Nephron progenitor cell (in vitro differentiated cells): ENCODE results near the gene SLMAP.

Experiments
- DNase-seq: peaks from one replicate; pipeline ENCODE4 v3.0.0; 2021
- H3K27ac Mint-ChIP-seq: 2 replicates; pipeline ENCODE4 v1.8.0; 2021; ENCODE audit warnings: mild to moderate bottlenecking, moderate library complexity, mixed read lengths
- H3K27me3 Mint-ChIP-seq: 2 replicates; pipeline ENCODE4 v1.8.0; 2021; ENCODE audit warnings: mild to moderate bottlenecking, low read depth, mixed read lengths; ENCODE audit not compliant: poor library complexity
- H3K36me3 Mint-ChIP-seq: 2 replicates; pipeline ENCODE4 v1.8.0; 2021; ENCODE audit warnings: low read depth, mixed read lengths
- H3K4me1 Mint-ChIP-seq: 2 replicates; pipeline ENCODE4 v1.8.0; 2021; ENCODE audit warnings: mixed read lengths
- H3K4me3 Mint-ChIP-seq: 2 replicates; pipeline ENCODE4 v1.8.0; 2021; ENCODE audit warnings: mild to moderate bottlenecking, moderate library complexity, mixed read lengths
- H3K9me3 Mint-ChIP-seq: 2 replicates; pipeline ENCODE4 v1.8.0; 2021; ENCODE audit warnings: mild to moderate bottlenecking, moderate library complexity, mixed read lengths
- CTCF ChIP-seq: fragments of 200-600 bp; sonication (generic); IDR thresholded peaks from 2 replicates; pipeline ENCODE4 v1.5.0; 2021; ENCODE audit warnings: antibody characterized with exemption

SLMAP gene

GRCh38 chr3:57890874-57891273, 134.8 kb downstream of the SLMAP start:
- DNase-seq = no peak
- Mint-ChIP-seq H3K27me3 (no peaks in the 10 kb centered on the region), H3K4me1 (peaks cover under 1% of the 10 kb centered on the region), H3K9me3 (no peaks in the 10 kb centered on the region), H3K27ac (no peak overlapping the region), H3K36me3 (peaks cover 26% of the 10 kb centered on the region), H3K4me3 (no peak overlapping the region)
- TF ChIP-seq CTCF = no peak

GRCh38 chr3:57892423-57892822, 136.3 kb downstream of the SLMAP start:
- H3K4me1 Mint-ChIP-seq = peaks cover 10% of the 10 kb centered on the region
- H3K27me3 Mint-ChIP-seq = no peaks in the 10 kb centered on the region
- H3K9me3 Mint-ChIP-seq = no peaks in the 10 kb centered on the region
- H3K4me3 Mint-ChIP-seq = no peak overlapping the region
- no peak overlapping the region for H3K27ac Mint-ChIP-seq
- peaks cover 29% of the 10 kb centered on the region for H3K36me3 Mint-ChIP-seq
- TF ChIP-seq CTCF = no peak
- DNase-seq = no peak

- Mint-ChIP-seq H3K4me1 (peaks cover 10% of the 10 kb centered on the region), H3K9me3 (no peaks in the 10 kb centered on the region), H3K27me3 (no peaks in the 10 kb centered on the region), H3K36me3 (peaks cover 31% of the 10 kb centered on the region), H3K4me3 (no peak overlapping the region), H3K27ac (no peak overlapping the region)
- DNase-seq = no peak
- TF ChIP-seq CTCF = no peak
Measured at GRCh38 chr3:57893156-57893555, 137.0 kb downstream of the SLMAP start.

GRCh38 chr3:57893668-57894067, 137.6 kb downstream of the SLMAP start:
- no peak for TF ChIP-seq CTCF
- DNase-seq = no peak
- Mint-ChIP-seq H3K9me3 (no peaks in the 10 kb centered on the region), H3K4me3 (no peak overlapping the region), H3K4me1 (peaks cover 10% of the 10 kb centered on the region), H3K27me3 (no peaks in the 10 kb centered on the region), H3K36me3 (peaks cover 33% of the 10 kb centered on the region), H3K27ac (no peak overlapping the region)

- Mint-ChIP-seq H3K36me3 (peaks cover 52% of the 10 kb centered on the region), H3K9me3 (no peaks in the 10 kb centered on the region), H3K4me1 (peaks cover 10% of the 10 kb centered on the region), H3K27ac (peak overlapping the region; percentile 89), H3K27me3 (no peaks in the 10 kb centered on the region), H3K4me3 (no peak overlapping the region)
- no peak for DNase-seq
- no peak for TF ChIP-seq CTCF
Measured at GRCh38 chr3:57896031-57896430, 139.9 kb downstream of the SLMAP start.

- H3K4me1 Mint-ChIP-seq = peaks cover 10% of the 10 kb centered on the region
- peaks cover 59% of the 10 kb centered on the region for H3K36me3 Mint-ChIP-seq
- no peaks in the 10 kb centered on the region for H3K27me3 Mint-ChIP-seq
- no peak overlapping the region for H3K4me3 Mint-ChIP-seq
- no peak for TF ChIP-seq CTCF
- DNase-seq = no peak
- peak overlapping the region; percentile 43 for H3K27ac Mint-ChIP-seq
- no peaks in the 10 kb centered on the region for H3K9me3 Mint-ChIP-seq
Measured at GRCh38 chr3:57896691-57897090, 140.6 kb downstream of the SLMAP start.
